HG03457 (cell line): Measurements from ENCODE around the gene HMCN2.
"Not testable (repeated sequence)": the region's sequence is repeated elsewhere in the genome, so short reads cannot be mapped to it uniquely, and the experiment has no call there.

Source experiments
- ATAC-seq: cut with Tn5 transposase; IDR thresholded peaks from one replicate; pipeline ENCODE4 v1.9.1; 2021; ENCODE audit warnings: moderate number of reproducible peaks; ENCODE audit not compliant: unreplicated experiment

HMCN2 gene

GRCh38 chr9:130426883-130427282 lies 161.3 kb downstream of the HMCN2 start:
- no peak for ATAC-seq

GRCh38 chr9:130427326-130427725 lies 161.8 kb downstream of the HMCN2 start:
- ATAC-seq = no peak

- no peak for ATAC-seq
Measured at GRCh38 chr9:130428086-130428665, 162.6 kb downstream of the HMCN2 start.

GRCh38 chr9:130429381-130429780 lies 163.8 kb downstream of the HMCN2 start:
- no peak for ATAC-seq

- ATAC-seq = no peak
Measured at GRCh38 chr9:130429831-130430230, 164.3 kb downstream of the HMCN2 start.

- no peak for ATAC-seq
Measured at GRCh38 chr9:130430232-130430631, 164.7 kb downstream of the HMCN2 start.

GRCh38 chr9:130430734-130431535 lies 165.4 kb downstream of the HMCN2 start:
- ATAC-seq = no peak

- no peak for ATAC-seq
Measured at GRCh38 chr9:130431536-130432303, 166.2 kb downstream of the HMCN2 start.

GRCh38 chr9:130432362-130432761 lies 166.8 kb downstream of the HMCN2 start:
- no peak for ATAC-seq

GRCh38 chr9:130432796-130433167 lies 167.2 kb downstream of the HMCN2 start:
- no peak for ATAC-seq

GRCh38 chr9:130433168-130433946 lies 167.8 kb downstream of the HMCN2 start:
- ATAC-seq = no peak

GRCh38 chr9:130433947-130434262 lies 168.3 kb downstream of the HMCN2 start:
- no peak for ATAC-seq

- ATAC-seq = not testable (repeated sequence)
Measured at GRCh38 chr9:130434656-130435055, 169.1 kb downstream of the HMCN2 start.

- no peak for ATAC-seq
Measured at GRCh38 chr9:130437011-130437789, 171.6 kb downstream of the HMCN2 start.

GRCh38 chr9:130438382-130438981 lies 172.9 kb downstream of the HMCN2 start:
- no peak for ATAC-seq

GRCh38 chr9:130441031-130441430 lies 175.5 kb downstream of the HMCN2 start:
- no peak for ATAC-seq

- no peak for ATAC-seq
Measured at GRCh38 chr9:130442746-130443455, 177.3 kb downstream of the HMCN2 start.

- no peak for ATAC-seq
Measured at GRCh38 chr9:130443456-130443801, 177.9 kb downstream of the HMCN2 start.

GRCh38 chr9:130443840-130444492 lies 178.4 kb downstream of the HMCN2 start:
- ATAC-seq = no peak
